ENCODE results near the gene CLIC2. TPM values are rescaled to one million over a fixed set of nuclear protein-coding genes. Genes with fewer than 3 reads are reported as not detected.

CLIC2 gene
- total RNA-seq, 1 experiment from 2014 or later, result 0.98 TPM

GRCh38 chrX:155242300-155242699 lies 92.1 kb downstream of the CLIC2 start:
- no peak overlapping the region for H3T11ph ChIP-seq (ENCODE audit: low read length)
- no peak overlapping the region for H2BK5ac ChIP-seq (ENCODE audit: insufficient read length, low read length)
- no peak overlapping the region for H3K23ac ChIP-seq (ENCODE audit: insufficient read length, low read depth, low read length)
- H3K27ac Mint-ChIP-seq, result no peak overlapping the region; a peak in 1 of 7 replicates
- no peaks in the 10 kb centered on the region for H3K23me2 ChIP-seq (ENCODE audit: insufficient read length, low read depth, low read length, poor library complexity, severe bottlenecking)
- no peaks in the 10 kb centered on the region for H3K79me2 ChIP-seq (ENCODE audit: insufficient read depth, low read length)
- H2BK20ac ChIP-seq (ENCODE audit: low read depth, low read length, poor library complexity, severe bottlenecking), result no peak overlapping the region
- no peak overlapping the region for H3K4me3 Mint-ChIP-seq
- H2AFZ ChIP-seq (ENCODE audit: low read length), result no peak overlapping the region
- H2BK12ac ChIP-seq (ENCODE audit: insufficient read length, low read depth, low read length), result no peak overlapping the region
- no peaks in the 10 kb centered on the region for H3K4me1 Mint-ChIP-seq
- no peaks in the 10 kb centered on the region for H3K27me3 ChIP-seq (ENCODE audit: insufficient read depth, low read length)
- H3K9me3 Mint-ChIP-seq, result peaks cover 46 to 55% of the 10 kb centered on the region in 2 experiments
- no peak overlapping the region for H4K5ac ChIP-seq (ENCODE audit: insufficient read length, low read depth, low read length)
- no peaks in the 10 kb centered on the region for H3K79me1 ChIP-seq (ENCODE audit: insufficient read depth, low read depth, low read length, poor library complexity, severe bottlenecking)
- no peak overlapping the region for H4K8ac ChIP-seq (replicated peaks; ENCODE audit: insufficient read length, low read depth, low read length)
- no peaks in the 10 kb centered on the region for H3K27me3 Mint-ChIP-seq (ENCODE audit: low read depth)
- no peak overlapping the region for H3K18ac ChIP-seq (ENCODE audit: insufficient read length, low read depth, low read length)
- no peak overlapping the region for H3K56ac ChIP-seq (ENCODE audit: insufficient read length, low read depth, low read length)
- DNase-seq, result no peak
- no CpG with 5 or more reads among the region's 5 CpGs for WGBS (ENCODE audit: extremely low coverage, insufficient read length, low lambda C conversion rate)
- H2BK15ac ChIP-seq (ENCODE audit: low read depth, low read length), result no peak overlapping the region
- H2BK120ac ChIP-seq (ENCODE audit: low read depth, low read length, poor library complexity, severe bottlenecking), result no peak overlapping the region
- no peak overlapping the region for H4K91ac ChIP-seq (ENCODE audit: insufficient read length, low read depth, low read length)
- H3K4ac ChIP-seq (ENCODE audit: low read depth, low read length), result no peak overlapping the region
- no peak overlapping the region for H2AK5ac ChIP-seq (ENCODE audit: insufficient read length, low read length)
- peaks cover 10 to 21% (median 14%) of the 10 kb centered on the region in 3 experiments for H3K36me3 Mint-ChIP-seq (ENCODE audit: insufficient read depth in 1 of 3, low read depth in 3 of 3)
- no peak overlapping the region for H3K27ac ChIP-seq (ENCODE audit: insufficient read length, low read depth, low read length)
- H4K20me1 ChIP-seq (ENCODE audit: control insufficient read depth, insufficient read depth, insufficient read length), result no peaks in the 10 kb centered on the region
- H3K14ac ChIP-seq (ENCODE audit: insufficient read depth, low read length), result no peak overlapping the region
- no peak overlapping the region for H3K9ac ChIP-seq (ENCODE audit: extremely low read depth, insufficient read length, low read length)
- no peaks in the 10 kb centered on the region for H3K4me1 ChIP-seq (ENCODE audit: insufficient read depth, low read length)
- no peak overlapping the region for H3K4me2 ChIP-seq (ENCODE audit: insufficient read depth, insufficient read length, low read length)
- TF ChIP-seq CTCF (conservative IDR thresholded peaks at IDR 0.05), result no peak
- peaks cover 29% of the 10 kb centered on the region for H3K9me3 ChIP-seq (ENCODE audit: control insufficient read depth, low read depth, low read length)

Data from H9 (cell line).